Measurements from ENCODE around the gene TSSK2. TPM values are rescaled to one million over a fixed set of nuclear protein-coding genes. Genes with fewer than 3 reads are reported as not detected.

The TSSK2 gene
- total and polyA plus RNA-seq, 5 experiments from 2014 or later = not detected

DNA sequence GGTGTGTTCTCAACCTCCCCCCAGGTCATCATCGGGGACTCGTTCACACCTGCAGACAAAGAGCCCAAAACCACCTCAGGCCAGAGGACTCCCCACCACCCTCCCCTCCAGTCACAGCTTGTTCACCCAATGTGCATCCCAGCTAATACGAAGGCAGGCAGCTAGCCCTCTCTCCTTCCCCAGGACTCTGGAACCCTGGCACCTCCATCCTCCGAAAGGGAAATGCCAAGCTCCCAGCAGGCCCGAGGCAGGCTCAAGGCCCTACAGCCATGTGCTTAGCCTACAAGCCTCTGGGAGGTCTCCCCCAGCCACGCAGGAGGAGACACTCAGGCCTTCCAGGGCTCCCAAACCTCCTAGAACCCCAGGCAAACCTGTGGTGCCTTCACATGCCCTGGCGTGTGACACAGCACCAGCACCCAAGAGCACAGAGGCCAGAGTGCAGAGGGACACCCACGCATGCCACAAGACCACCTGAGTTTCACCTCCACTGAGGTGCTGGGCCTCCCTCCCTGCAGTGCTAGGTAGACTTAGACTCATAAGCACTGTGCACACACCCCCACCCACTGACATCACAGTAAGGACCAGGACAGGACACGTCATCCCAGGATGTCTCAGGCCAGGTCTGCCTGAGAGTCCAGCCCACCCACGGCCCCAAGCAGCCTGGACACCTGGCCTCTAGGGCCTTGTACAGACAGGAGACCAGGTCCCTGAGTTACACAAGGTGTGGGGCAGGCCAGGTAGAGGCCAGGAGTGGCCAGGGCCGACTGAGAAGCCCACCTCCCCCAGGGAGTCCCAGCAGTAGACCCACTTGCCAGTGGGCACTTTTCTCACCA lies 6.5 kb downstream of the TSSK2 start:
- DNase-seq = no peak
- POLR2A ChIA-PET = interaction anchor here (1.3 kb wide), 1 partner anchor 15 kb away, joined by 4 read pairs; the partner anchor contains the start of gene DGCR2
- H3K4me1 Mint-ChIP-seq = peaks cover 0 to 18% (median 8%) of the 10 kb centered on the region in 4 donors
- peak overlapping the region in 4 of 10 donors; percentile 28 to 59 (median 48) for H3K27ac Mint-ChIP-seq
- no peak overlapping the region for H3K4me3 Mint-ChIP-seq
- H3K9me3 Mint-ChIP-seq = no peaks in the 10 kb centered on the region
- H3K36me3 Mint-ChIP-seq = peaks cover 0 to 77% (median 8%) of the 10 kb centered on the region in 3 donors
- H3K27me3 Mint-ChIP-seq = no peaks in the 10 kb centered on the region
- ATAC-seq = no peak

- POLR2A ChIA-PET = interaction anchor here (1.3 kb wide), 1 partner anchor 16 kb away, joined by 4 read pairs; the partner anchor contains the start of gene DGCR2
- H3K27me3 Mint-ChIP-seq = no peaks in the 10 kb centered on the region
- ATAC-seq (no peak), DNase-seq (no peak)
- H3K4me1 Mint-ChIP-seq = peaks cover 3 to 25% (median 12%) of the 10 kb centered on the region in 4 donors
- no peaks in the 10 kb centered on the region for H3K9me3 Mint-ChIP-seq
- peaks cover 0 to 71% (median 8%) of the 10 kb centered on the region in 3 donors for H3K36me3 Mint-ChIP-seq
- no peak overlapping the region for H3K4me3 Mint-ChIP-seq
- H3K27ac Mint-ChIP-seq = no peak overlapping the region
These were observed 7.3 kb downstream of the TSSK2 start for GRCh38 chr22:19138217-19139000.

- H3K4me3 Mint-ChIP-seq = no peak overlapping the region
- peaks cover 9 to 29% (median 16%) of the 10 kb centered on the region in 4 donors for H3K4me1 Mint-ChIP-seq
- ATAC-seq = no peak
- DNase-seq = no peak
- H3K36me3 Mint-ChIP-seq = peaks cover 0 to 67% (median 8%) of the 10 kb centered on the region in 3 donors
- no peaks in the 10 kb centered on the region for H3K9me3 Mint-ChIP-seq
- POLR2A ChIA-PET = interaction anchor here (1.3 kb wide), 1 partner anchor 17 kb away, joined by 4 read pairs; the partner anchor contains the start of gene DGCR2
- H3K27me3 Mint-ChIP-seq = no peaks in the 10 kb centered on the region
- no peak overlapping the region for H3K27ac Mint-ChIP-seq
These were observed 7.9 kb downstream of the TSSK2 start for GRCh38 chr22:19139001-19139356.

- DNase-seq = no peak
- H3K27me3 Mint-ChIP-seq = no peaks in the 10 kb centered on the region
- peaks cover 0 to 60% (median 8%) of the 10 kb centered on the region in 3 donors for H3K36me3 Mint-ChIP-seq
- H3K27ac Mint-ChIP-seq = peak overlapping the region in 1 of 10 donors; percentile 43
- H3K4me1 Mint-ChIP-seq = peaks cover 18 to 38% (median 24%) of the 10 kb centered on the region in 4 donors
- no peak for ATAC-seq
- no peak overlapping the region for H3K4me3 Mint-ChIP-seq
- no peaks in the 10 kb centered on the region for H3K9me3 Mint-ChIP-seq
- POLR2A ChIA-PET = no interaction called here
These were observed 8.9 kb downstream of the TSSK2 start for GRCh38 chr22:19139974-19140373.

DNA sequence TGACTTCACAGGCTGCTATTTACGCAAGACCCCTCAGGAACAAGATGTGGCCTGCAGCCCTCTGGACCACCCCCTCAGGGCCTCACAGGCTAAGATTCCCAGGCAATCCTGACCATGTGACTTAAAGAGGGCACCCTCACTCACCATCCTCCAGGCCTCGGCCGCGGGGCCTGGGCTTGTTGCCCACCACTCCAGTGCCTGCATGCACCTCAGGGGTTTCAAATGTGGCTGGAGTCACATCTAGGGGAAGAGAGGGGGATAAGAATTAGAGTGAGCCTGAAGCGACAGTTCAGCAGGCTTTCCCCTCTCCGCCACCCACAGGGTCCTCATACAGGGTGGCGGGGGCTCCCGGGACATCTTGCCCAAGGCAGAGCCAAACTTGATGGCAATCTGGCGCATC lies 11.3 kb downstream of the TSSK2 start:
- Mint-ChIP-seq H3K4me3 (peak overlapping the region in 8 of 10 donors; percentile 19 to 98 (median 38)), H3K4me1 (peaks cover 14 to 38% (median 23%) of the 10 kb centered on the region in 4 donors), H3K36me3 (peaks cover 0 to 40% (median 5%) of the 10 kb centered on the region in 3 donors), H3K27me3 (peaks cover 0 to 14% (median 0%) of the 10 kb centered on the region in 5 donors), H3K9me3 (peaks cover 0 to under 1% (median 0%) of the 10 kb centered on the region in 9 donors), H3K27ac (no peak overlapping the region)
- DNase-seq (no peak), ATAC-seq (no peak)
- POLR2A ChIA-PET = interaction anchor here (0.9 kb wide), 1 partner anchor 19 kb away, joined by 4 read pairs; no protein-coding TSS in a partner anchor

GRCh38 chr22:19143212-19143611 lies 12.1 kb downstream of the TSSK2 start:
- Mint-ChIP-seq H3K9me3 (peaks cover 0 to 2% (median 0%) of the 10 kb centered on the region in 9 donors), H3K4me3 (peak overlapping the region; percentile 96 to 100 (median 99)), H3K27me3 (peaks cover 0 to 14% (median 0%) of the 10 kb centered on the region in 5 donors), H3K27ac (peak overlapping the region in 5 of 10 donors; percentile 32 to 99 (median 97)), H3K4me1 (peaks cover 14 to 36% (median 23%) of the 10 kb centered on the region in 4 donors), H3K36me3 (peaks cover 0 to 39% (median 3%) of the 10 kb centered on the region in 3 donors)
- ATAC-seq (no peak), DNase-seq (no peak)
- POLR2A ChIA-PET = interaction anchor here (0.9 to 2.0 kb wide), 6 partner anchors 9 to 304 kb away, joined by 3 to 18 read pairs (median 7); partner anchors contain the start of genes C22orf39, DGCR2 and SLC25A1

- DNase-seq (peak in 4 of 10 donors; percentile 26 to 49 (median 36)), ATAC-seq (peak; percentile 15 to 27)
- Mint-ChIP-seq H3K4me1 (peaks cover 14 to 36% (median 23%) of the 10 kb centered on the region in 4 donors), H3K27ac (peak overlapping the region; percentile 92 to 99 (median 98)), H3K4me3 (peak overlapping the region; percentile 96 to 100 (median 99)), H3K36me3 (peaks cover 0 to 35% (median 3%) of the 10 kb centered on the region in 3 donors), H3K9me3 (peaks cover 0 to 2% (median 0%) of the 10 kb centered on the region in 9 donors), H3K27me3 (peaks cover 0 to 15% (median 0%) of the 10 kb centered on the region in 5 donors)
- POLR2A ChIA-PET = interaction anchor here (0.9 to 2.0 kb wide), 14 partner anchors 10 to 973 kb away, joined by 3 to 18 read pairs (median 4); partner anchors contain the start of genes C22orf39, CDC45, DGCR2 and SLC25A1
These were observed 12.9 kb downstream of the TSSK2 start for GRCh38 chr22:19143967-19144400.

- Mint-ChIP-seq H3K27ac (no peak overlapping the region), H3K27me3 (peaks cover 6 to 27% (median 9%) of the 10 kb centered on the region in 5 donors), H3K36me3 (peaks cover 0 to 20% (median 2%) of the 10 kb centered on the region in 3 donors), H3K4me3 (peak overlapping the region in 1 of 10 donors; percentile 19), H3K4me1 (peaks cover 15 to 37% (median 29%) of the 10 kb centered on the region in 4 donors), H3K9me3 (peaks cover 0 to 2% (median 0%) of the 10 kb centered on the region in 9 donors)
- DNase-seq (no peak), ATAC-seq (no peak)
- POLR2A ChIA-PET = no interaction called here
These were observed 15.3 kb downstream of the TSSK2 start for GRCh38 chr22:19146215-19146968.

- Mint-ChIP-seq H3K9me3 (peaks cover 0 to 10% (median 0%) of the 10 kb centered on the region in 9 donors), H3K4me1 (peaks cover 19 to 34% (median 30%) of the 10 kb centered on the region in 4 donors), H3K27me3 (peaks cover 12 to 36% (median 18%) of the 10 kb centered on the region in 5 donors), H3K36me3 (peaks cover 0 to 17% (median 6%) of the 10 kb centered on the region in 3 donors), H3K27ac (peak overlapping the region in 1 of 10 donors; percentile 6), H3K4me3 (peak overlapping the region in 2 of 10 donors; percentile 10 to 19)
- no peak for ATAC-seq
- POLR2A ChIA-PET = no interaction called here
- DNase-seq = no peak
These were observed 16.2 kb downstream of the TSSK2 start for GRCh38 chr22:19147195-19147780.

DNA sequence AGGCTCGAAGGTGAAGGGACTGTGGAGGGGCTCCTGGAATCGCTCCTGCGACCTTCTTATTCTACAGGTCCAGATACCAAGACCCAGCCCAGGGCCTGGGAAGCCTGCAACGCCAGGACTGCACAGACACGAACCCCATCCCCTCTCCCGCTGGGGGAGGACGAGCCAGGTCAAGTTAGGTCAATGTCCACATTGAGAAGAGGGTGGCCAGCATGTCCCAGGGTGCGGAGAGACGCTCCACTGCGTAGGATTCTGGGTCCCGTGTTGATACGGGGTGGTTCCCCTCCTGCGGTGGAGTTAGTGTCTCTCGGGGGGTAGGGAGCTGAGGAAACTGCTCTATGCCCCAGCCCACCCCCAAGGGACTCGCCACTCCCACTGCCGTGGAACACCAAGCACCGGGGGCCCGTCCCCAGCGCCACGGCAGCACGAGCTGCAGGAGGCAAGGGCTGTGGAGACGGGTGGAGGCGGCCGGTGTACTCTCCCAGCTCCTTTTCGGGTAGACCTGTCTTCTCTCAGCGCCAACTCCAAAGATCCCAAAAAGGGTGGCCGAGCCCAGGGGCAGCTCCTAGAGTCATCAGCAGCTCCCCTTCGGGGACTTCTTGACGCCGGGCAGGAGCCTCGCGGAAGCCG lies 17.4 kb downstream of the TSSK2 start:
- ATAC-seq (no peak), DNase-seq (no peak)
- Mint-ChIP-seq H3K36me3 (peaks cover 0 to 12% (median 6%) of the 10 kb centered on the region in 3 donors), H3K27me3 (peaks cover 18 to 43% (median 29%) of the 10 kb centered on the region in 5 donors), H3K4me1 (peaks cover 17 to 30% (median 22%) of the 10 kb centered on the region in 4 donors), H3K27ac (no peak overlapping the region), H3K4me3 (peak overlapping the region in 4 of 10 donors; percentile 22 to 58 (median 35)), H3K9me3 (peaks cover 0 to 10% (median 0%) of the 10 kb centered on the region in 9 donors)
- POLR2A ChIA-PET = interaction anchor here (0.7 kb wide), 1 partner anchor 15 kb away, joined by 3 read pairs; no protein-coding TSS in a partner anchor

Data from naive thymus-derived CD8-positive, alpha-beta T cell (primary cell).